ENCODE data around the gene RNF123.

DNA sequence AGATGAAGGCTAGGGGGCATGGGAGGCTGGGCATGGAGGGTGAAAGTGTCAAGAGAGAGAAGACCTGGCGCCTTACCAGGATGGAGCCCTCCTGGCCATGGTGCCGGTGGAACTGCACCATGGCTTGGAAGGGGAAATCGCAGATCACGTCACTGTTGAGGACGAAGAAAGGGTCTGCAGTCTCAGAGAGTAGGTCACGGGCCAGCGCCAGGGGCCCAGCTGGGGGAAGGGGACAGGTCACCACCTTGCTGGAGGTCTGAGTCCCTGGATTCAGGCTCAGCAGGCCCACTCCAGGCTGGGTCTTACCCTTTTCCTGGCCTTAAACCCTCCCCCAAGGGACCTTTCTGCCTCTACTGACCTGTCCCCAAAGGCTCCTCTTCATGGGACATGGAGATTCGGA, 33.5 kb downstream of the RNF123 start:
- TF ChIP-seq, protein P1, sequence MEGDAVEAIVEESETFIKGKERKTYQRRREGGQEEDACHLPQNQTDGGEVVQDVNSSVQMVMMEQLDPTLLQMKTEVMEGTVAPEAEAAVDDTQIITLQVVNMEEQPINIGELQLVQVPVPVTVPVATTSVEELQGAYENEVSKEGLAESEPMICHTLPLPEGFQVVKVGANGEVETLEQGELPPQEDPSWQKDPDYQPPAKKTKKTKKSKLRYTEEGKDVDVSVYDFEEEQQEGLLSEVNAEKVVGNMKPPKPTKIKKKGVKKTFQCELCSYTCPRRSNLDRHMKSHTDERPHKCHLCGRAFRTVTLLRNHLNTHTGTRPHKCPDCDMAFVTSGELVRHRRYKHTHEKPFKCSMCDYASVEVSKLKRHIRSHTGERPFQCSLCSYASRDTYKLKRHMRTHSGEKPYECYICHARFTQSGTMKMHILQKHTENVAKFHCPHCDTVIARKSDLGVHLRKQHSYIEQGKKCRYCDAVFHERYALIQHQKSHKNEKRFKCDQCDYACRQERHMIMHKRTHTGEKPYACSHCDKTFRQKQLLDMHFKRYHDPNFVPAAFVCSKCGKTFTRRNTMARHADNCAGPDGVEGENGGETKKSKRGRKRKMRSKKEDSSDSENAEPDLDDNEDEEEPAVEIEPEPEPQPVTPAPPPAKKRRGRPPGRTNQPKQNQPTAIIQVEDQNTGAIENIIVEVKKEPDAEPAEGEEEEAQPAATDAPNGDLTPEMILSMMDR (IDR thresholded peaks at IDR 0.05; ENCODE audit: extremely low read depth in 1 of 2, insufficient read depth in 1 of 2, low read depth in 1 of 2, low read length in 2 of 2), result no peak
- TF ChIP-seq MYC (IDR thresholded peaks at IDR 0.05; ENCODE audit: low read depth, low read length) (no peak), EZH2 (IDR thresholded peaks at IDR 0.05; ENCODE audit: borderline replicate concordance, low read depth, low read length, severe bottlenecking) (no peak)
